SHP77 (cell line): ENCODE results near the gene ARHGDIG.
"Not testable (repeated sequence)": the region's sequence is repeated elsewhere in the genome, so short reads cannot be mapped to it uniquely, and the experiment has no call there.

Source experiments
- DNase-seq, 2 experiments: peaks; one replicate each; lab custom pipeline; 2025; lab: John Stamatoyannopoulos, UW

Gene ARHGDIG

GRCh38 chr16:263944-264343 lies 16.4 kb upstream of the ARHGDIG start:
- no peak for DNase-seq

GRCh38 chr16:264440-264951 lies 15.9 kb upstream of the ARHGDIG start:
- DNase-seq = no peak

DNA sequence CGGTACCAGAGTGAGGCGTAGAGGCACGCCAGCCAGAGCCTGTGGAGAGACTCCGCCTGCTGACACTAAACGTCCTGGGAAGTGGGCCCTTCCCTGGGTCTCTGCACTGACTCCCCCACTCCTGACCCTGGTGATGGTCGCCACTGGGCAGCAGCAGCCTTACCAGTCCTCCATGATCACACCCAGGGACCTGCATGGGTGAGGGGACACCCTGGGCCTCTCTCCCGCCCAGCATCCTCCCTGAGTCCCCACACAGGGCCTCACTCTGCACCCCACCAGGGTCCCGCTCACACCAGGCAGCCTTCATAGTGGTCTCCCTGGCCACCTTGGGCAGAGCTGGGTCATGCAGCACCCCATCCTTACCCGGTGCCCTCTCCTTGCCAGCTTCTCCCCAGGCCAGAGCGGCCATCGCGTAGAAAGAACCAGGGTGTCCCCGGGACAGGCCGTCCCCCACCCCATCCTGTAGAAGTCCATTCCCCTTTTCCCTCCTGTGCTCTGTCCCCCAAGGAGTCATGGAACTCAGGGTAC lies 15.3 kb upstream of the ARHGDIG start:
- DNase-seq = no peak

DNA sequence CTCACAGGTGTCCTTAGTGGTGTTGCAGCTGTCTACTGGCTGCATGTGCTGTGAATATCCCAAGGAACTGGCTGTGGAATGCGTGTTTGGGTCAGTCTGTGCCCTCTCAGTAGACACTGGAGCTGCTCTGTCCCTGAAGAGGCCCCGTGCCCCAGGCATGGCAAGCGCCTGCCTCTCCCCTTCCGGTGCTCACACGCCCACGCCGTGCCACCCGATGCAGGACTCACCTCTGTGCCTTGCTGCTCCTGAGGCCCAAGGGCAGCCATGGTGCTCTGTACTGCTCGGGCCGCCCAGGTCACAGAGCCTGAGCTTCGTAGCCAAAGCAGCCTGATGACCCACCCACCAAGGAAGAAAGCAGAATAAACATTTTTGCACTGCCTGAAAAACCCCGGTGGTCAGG lies 14.7 kb upstream of the ARHGDIG start:
- DNase-seq = no peak

GRCh38 chr16:266258-267164 lies 13.9 kb upstream of the ARHGDIG start:
- DNase-seq = no peak

DNA sequence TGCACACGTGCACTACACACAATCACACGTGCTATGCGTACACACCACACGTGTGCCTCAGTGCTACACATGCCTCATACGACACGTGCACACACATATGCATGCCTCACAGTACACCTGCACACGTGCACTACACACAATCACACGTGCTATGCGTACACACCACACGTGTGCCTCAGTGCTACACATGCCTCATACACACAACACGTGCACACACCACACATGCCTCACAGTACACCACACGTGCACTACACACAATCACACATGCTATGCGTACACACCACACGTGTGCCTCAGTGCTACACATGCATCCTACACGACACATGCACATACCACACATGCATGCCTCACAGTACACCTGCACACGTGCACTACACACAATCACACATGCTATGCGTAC lies 12.8 kb upstream of the ARHGDIG start:
- DNase-seq = not testable (repeated sequence)

DNA sequence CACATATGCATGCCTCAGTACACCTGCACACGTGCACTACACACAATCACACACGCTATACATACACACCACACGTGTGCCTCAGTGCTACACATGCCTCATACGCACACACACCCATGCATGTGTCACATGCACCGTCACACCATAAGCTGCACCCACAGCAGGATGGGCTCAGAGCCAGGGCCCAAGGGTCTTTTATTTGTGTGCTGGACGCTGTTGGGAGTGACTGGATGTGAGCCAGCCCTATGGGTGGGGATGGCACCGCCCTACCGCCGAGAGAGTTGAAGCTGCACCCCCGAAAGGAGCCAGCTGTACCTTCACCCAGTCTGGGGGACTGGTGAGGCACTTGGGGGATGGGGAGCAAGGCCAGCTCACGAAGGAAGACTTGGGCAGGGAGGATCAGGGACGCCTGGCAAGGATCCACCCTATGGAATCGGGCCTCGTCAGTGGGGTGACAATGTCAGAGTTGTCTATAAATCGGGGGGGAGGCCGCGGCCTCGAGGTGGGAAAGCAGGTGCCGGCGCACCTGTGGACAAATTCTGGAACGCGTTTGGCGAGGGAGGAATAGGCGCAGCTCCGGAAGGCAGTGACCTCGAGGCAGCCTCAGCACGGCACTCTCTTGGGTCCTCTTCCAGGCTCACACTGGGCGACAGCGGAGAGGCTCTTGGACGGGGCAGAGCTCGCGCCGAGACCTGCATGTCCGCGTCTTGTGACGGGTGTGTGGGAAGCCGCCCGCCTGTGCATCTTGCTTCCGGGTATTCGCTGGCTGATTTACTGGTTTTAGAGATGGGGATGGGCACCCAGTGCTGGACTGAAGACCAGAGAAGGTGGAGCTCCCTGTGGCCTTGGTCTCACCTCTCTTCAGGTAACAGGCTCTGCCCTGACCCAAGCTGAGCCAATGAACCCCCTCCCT lies 12.0 kb upstream of the ARHGDIG start:
- no peak for DNase-seq

DNA sequence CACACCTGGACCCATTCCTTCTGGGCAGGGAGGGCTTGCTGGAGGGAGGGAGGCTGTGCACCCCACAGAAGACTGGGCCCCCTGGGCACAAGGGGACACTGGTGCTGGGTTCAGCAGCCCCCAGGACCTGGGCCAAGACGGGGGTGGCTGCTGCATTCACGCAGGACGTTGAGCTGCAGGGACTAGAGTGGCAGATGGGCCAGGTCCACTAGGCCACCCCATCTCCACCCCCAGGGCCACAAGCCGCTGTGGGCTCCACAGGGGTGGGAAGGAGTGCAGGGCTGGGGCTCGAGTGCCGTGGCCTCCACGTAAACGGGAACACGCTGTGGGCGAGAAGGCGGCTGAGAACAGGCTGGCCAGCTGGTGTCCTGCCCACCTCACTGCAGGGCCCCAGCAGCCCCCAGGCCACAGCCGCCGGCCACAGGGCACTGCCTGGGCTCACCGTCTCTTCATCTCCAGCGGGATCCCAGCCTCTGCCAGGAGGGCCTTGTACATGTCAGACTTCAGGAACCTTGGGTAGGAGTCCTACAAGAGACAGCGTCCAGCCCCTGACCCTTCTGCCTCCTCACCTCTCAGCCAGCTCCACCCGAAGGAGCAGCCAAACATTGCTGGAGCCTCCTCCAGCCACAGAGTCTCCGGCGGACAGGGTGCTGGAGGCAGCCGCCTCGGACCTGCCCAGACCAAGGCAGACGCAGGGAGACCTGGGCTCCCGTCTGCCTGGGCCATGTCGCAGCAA lies 11.2 kb upstream of the ARHGDIG start:
- no peak for DNase-seq

GRCh38 chr16:270381-271255 lies 9.8 kb upstream of the ARHGDIG start:
- no peak for DNase-seq

DNA sequence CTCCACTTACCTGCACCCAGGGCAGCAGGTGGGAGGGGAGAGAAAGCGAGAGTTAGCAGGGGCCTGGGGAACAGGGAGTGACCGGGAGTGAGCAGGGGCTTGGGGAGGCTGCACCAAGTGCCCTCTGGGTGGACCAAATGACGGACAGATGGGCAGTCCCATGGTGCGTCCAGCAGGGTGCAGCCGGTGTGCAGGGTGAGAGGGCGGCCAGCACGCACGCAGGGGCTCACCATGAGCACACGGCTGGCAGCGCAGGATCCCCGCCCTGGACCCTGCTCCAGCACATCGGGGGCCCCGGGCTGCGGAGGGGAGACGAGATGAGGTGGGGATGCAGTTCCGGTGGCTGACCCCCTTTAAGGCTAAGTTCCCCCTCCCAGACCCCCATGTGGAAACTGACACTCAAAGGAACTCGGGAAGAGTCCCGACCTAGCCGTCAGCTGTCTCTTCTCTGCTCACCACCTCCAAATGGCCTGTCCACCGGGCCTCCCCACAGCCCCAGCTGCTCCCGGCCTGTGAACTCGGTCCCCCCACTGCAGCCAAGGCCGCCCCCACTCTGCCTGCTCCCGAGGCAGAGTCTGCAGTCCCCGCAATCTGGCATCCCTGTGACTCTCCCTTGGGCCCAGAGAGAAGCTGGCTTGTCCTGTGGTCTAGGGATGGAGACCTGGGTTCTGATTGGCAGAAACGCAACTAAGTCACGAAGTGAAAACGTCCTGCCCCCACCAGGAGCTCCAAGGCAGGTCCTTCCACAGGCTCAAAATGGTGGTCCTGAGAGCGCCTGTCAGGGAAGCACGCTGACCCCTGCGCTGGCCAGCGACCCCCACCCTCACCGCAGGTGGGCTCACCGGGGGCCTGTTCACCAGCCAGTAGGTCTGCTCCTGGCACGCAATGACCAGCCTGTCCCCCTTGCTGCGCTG lies 7.5 kb upstream of the ARHGDIG start:
- peak; percentile 9 to 41 for DNase-seq

DNA sequence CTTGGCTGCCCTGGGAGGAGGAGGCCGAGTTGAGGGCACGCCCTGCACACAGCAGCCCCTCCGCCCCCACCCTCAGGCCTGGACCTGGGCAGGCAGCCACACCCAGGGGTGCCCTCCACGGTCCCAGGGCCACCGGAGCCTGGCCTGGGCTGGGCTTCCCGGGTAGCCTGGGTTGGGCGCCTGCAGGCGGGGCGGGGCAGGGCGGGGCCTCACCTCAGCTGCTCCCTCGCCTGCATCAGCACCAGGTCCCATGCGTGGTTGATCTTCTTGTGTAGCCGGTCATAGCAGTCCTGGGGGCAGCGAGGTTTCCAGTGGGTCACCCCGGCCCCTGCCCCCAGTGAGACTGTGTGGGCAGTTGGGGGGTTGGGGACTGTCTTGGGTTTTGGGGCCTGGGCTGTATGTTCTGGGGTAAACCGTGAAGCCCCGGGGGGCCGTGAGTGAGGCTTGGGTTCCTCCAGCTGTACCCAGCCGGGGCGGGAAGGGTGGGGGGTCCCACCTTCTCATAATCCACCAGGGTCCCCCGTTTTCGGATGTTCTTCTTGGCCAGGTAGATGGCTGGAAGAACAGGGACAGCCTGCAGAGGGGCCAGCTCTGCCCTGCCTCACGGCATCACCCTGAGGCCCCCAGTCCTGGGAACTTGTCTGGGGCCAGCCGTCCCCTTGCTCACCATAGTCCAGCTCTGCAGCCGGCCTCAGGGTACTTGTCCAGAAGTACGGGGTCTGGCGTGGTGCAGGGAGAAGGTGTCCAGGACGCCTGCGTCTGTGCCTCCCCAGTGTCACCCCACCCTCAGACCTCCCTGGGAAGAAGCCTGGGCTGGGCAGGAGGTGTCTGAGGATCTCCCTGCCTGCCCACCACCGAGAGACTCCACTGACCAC lies 6.6 kb upstream of the ARHGDIG start:
- DNase-seq = peak in 1 of 2 experiments; percentile 8

- no peak for DNase-seq
Observed at GRCh38 chr16:275041-275641, 5.2 kb upstream of the ARHGDIG start.

GRCh38 chr16:275786-276232 lies 4.6 kb upstream of the ARHGDIG start, which contains the start of gene RGS11:
RGS11 (minus strand) TSS chr16:275944; CDS start chr16:275911, 33 bp downstream.
- DNase-seq = no peak

DNA sequence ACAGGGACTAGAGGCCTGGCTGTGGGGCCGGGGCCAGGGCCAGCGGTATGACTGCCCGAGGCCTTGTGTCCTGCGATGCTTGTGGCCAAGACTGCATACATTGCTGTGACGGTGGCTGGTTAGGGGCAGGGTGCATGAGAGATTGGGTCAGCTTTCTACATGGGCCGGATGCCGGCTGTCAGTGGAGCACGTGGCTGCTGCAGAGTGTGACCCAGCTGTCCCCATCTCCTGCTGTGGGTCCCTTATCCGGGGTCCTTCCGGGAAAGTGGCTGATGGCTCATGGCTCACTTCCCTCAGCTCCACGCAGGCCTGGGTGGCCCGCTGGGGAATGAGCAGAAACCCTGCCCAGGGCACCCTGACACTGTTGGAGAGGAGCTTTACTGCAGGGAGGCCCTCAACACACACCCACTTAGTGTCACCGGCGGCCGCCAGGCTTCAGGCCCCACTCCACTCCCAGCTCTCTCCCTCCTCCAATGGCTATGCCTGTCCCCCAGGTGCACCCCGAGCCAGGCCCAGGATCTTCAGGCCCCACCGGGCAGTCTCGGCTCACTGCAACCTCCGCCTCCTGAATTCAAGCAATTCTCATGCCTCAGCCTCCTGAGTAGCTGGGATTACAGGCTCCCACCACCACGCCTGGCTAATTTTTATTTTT lies 3.8 kb upstream of the ARHGDIG start:
- DNase-seq = no peak

- DNase-seq = peak; percentile 28 to 63
Observed at GRCh38 chr16:278863-279366, 1.5 kb upstream of the ARHGDIG start.

DNA sequence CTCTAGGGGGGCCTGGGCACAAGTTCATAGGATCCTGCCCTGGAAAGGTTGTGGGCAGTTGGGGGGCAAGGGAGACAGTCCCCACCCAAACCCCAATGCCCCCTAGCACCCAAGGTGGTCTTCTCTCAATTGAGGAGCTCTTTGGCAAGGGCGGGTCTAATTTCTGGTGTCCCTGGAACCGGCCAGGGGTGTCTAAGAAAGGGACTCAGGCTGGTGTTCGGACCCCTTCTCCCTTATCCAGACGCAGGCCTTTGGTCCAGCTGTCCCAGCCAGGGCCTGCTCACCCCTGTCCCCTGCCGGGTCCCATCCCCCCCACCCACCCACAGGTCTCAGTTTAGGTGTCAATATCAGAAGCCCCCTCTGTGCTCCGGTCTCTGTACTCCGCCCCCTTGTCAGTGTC lies 860 bp upstream of the ARHGDIG start:
- no peak for DNase-seq

DNA sequence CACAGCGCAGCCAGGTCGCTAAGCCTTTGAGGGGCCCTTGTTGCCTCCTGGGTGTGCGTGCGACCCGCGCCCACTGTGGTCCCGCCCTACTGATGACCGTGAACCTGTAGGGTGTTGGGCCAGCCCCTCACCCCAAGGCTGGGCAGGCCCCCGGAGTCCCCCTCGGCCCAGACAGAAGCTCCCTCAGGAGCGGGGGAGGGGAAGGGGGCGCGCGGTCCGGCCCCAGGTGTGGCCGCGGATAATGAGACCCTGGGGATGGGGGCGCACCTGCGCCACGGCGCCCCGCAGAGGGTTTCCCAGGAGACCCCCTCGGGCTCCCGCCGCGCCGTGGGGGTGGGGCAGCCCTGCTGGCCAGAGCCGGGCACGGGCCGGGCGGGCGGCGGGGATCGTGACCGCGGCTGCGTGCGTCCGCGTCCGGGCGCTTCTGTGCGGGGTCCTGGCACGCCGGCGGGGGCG lies 358 bp upstream of the ARHGDIG start:
- DNase-seq = no peak
